Measurements from ENCODE around the gene ARHGAP30. TPM values are rescaled to one million over a fixed set of nuclear protein-coding genes. Genes with fewer than 3 reads are reported as not detected.
A peak's percentile ranks its signal among the peaks of the same experiment; 100 is the strongest.

The ARHGAP30 gene
- total and polyA plus RNA-seq, 5 experiments from 2014 or later = 110 to 233 (median 207) TPM

- DNase-seq (no peak), ATAC-seq (no peak)
- no peaks in the 10 kb centered on the region for H3K36me3 Mint-ChIP-seq
- H3K27ac Mint-ChIP-seq = peak within 1 kb of the TSS in 6 of 10 donors; percentile 4 to 82 (median 28)
- H3K9me3 Mint-ChIP-seq = no peaks in the 10 kb centered on the region
- H3K4me3 Mint-ChIP-seq = peak within 1 kb of the TSS in 1 of 10 donors; percentile 6
- peaks cover 8 to 28% (median 23%) of the 10 kb centered on the region in 4 donors for H3K4me1 Mint-ChIP-seq
- peaks cover 0 to 2% (median 0%) of the 10 kb centered on the region in 5 donors for H3K27me3 Mint-ChIP-seq
- POLR2A ChIA-PET = interaction anchor here (0.6 to 2.0 kb wide), 2 partner anchors 39 to 44 kb away, joined by 4 to 6 read pairs; partner anchors contain the start of gene USF1
These were observed 19.7 kb upstream of the ARHGAP30 start, which contains the start of gene NECTIN4 for GRCh38 chr1:161089251-161089924. Gene NECTIN4 (minus strand): TSS chr1:161089558. CDS start chr1:161089296, 262 bp downstream.

GRCh38 chr1:161088587-161089110, 19.0 kb upstream of the ARHGAP30 start:
- POLR2A ChIA-PET = interaction anchor here (1.1 kb wide), 1 partner anchor 18 kb away, joined by 4 read pairs; the partner anchor contains the start of gene ARHGAP30
- ATAC-seq (no peak), DNase-seq (no peak)
- Mint-ChIP-seq H3K9me3 (no peaks in the 10 kb centered on the region), H3K27me3 (peaks cover 0 to 2% (median 0%) of the 10 kb centered on the region in 5 donors), H3K4me3 (no peak overlapping the region), H3K4me1 (peaks cover 8 to 28% (median 23%) of the 10 kb centered on the region in 4 donors), H3K27ac (peak overlapping the region in 2 of 10 donors; percentile 22 to 37), H3K36me3 (no peaks in the 10 kb centered on the region)

- DNase-seq = no peak
- Mint-ChIP-seq H3K9me3 (no peaks in the 10 kb centered on the region), H3K4me3 (no peak overlapping the region), H3K4me1 (peaks cover 9 to 14% (median 10%) of the 10 kb centered on the region in 4 donors), H3K27me3 (peaks cover 0 to 2% (median 0%) of the 10 kb centered on the region in 5 donors), H3K27ac (no peak overlapping the region), H3K36me3 (no peaks in the 10 kb centered on the region)
- POLR2A ChIA-PET = interaction anchor here (1.2 to 1.6 kb wide), 2 partner anchors 10 to 17 kb away, joined by 5 read pairs; partner anchors contain the start of gene ARHGAP30
- no peak for ATAC-seq
These were observed 16.8 kb upstream of the ARHGAP30 start for GRCh38 chr1:161086457-161086856.

- Mint-ChIP-seq H3K4me3 (no peak overlapping the region), H3K27ac (no peak overlapping the region), H3K9me3 (no peaks in the 10 kb centered on the region), H3K27me3 (peaks cover 0 to 2% (median 0%) of the 10 kb centered on the region in 5 donors), H3K36me3 (no peaks in the 10 kb centered on the region), H3K4me1 (peaks cover 0 to 5% (median 4%) of the 10 kb centered on the region in 4 donors)
- POLR2A ChIA-PET = no interaction called here
- DNase-seq (no peak), ATAC-seq (no peak)
These were observed 15.5 kb upstream of the ARHGAP30 start for GRCh38 chr1:161085165-161085564.

GRCh38 chr1:161084597-161084988, 14.9 kb upstream of the ARHGAP30 start:
- Mint-ChIP-seq H3K4me1 (peaks cover 0 to 6% (median under 1%) of the 10 kb centered on the region in 4 donors), H3K27me3 (peaks cover 0 to 2% (median 0%) of the 10 kb centered on the region in 5 donors), H3K36me3 (no peaks in the 10 kb centered on the region), H3K9me3 (no peaks in the 10 kb centered on the region), H3K4me3 (no peak overlapping the region), H3K27ac (peak overlapping the region in 1 of 10 donors; percentile 56)
- DNase-seq = no peak
- POLR2A ChIA-PET = interaction anchor here (0.6 kb wide), 1 partner anchor 84 kb away, joined by 3 read pairs; no protein-coding TSS in a partner anchor
- ATAC-seq = no peak

GRCh38 chr1:161083748-161084596, 14.3 kb upstream of the ARHGAP30 start:
- H3K4me1 Mint-ChIP-seq = peaks cover 0 to 6% (median under 1%) of the 10 kb centered on the region in 4 donors
- no peaks in the 10 kb centered on the region for H3K36me3 Mint-ChIP-seq
- H3K27me3 Mint-ChIP-seq = peaks cover 0 to 2% (median 0%) of the 10 kb centered on the region in 5 donors
- ATAC-seq = no peak
- H3K4me3 Mint-ChIP-seq = no peak overlapping the region
- POLR2A ChIA-PET = interaction anchor here (0.6 to 1.0 kb wide), 2 partner anchors 10 to 85 kb away, joined by 3 read pairs; no protein-coding TSS in a partner anchor
- H3K27ac Mint-ChIP-seq = peak overlapping the region in 1 of 10 donors; percentile 56
- DNase-seq = no peak
- H3K9me3 Mint-ChIP-seq = no peaks in the 10 kb centered on the region

- POLR2A ChIA-PET = interaction anchor here (1.0 kb wide), 1 partner anchor 11 kb away, joined by 3 read pairs; no protein-coding TSS in a partner anchor
- Mint-ChIP-seq H3K4me3 (no peak overlapping the region), H3K27me3 (peaks cover 0 to 2% (median 0%) of the 10 kb centered on the region in 5 donors), H3K27ac (no peak overlapping the region), H3K4me1 (peaks cover 0 to 6% (median 0%) of the 10 kb centered on the region in 4 donors), H3K9me3 (no peaks in the 10 kb centered on the region), H3K36me3 (no peaks in the 10 kb centered on the region)
- ATAC-seq (no peak), DNase-seq (no peak)
These were observed 13.5 kb upstream of the ARHGAP30 start for GRCh38 chr1:161082996-161083747.

- DNase-seq (no peak), ATAC-seq (no peak)
- Mint-ChIP-seq H3K9me3 (no peaks in the 10 kb centered on the region), H3K27ac (peak overlapping the region in 1 of 10 donors; percentile 57), H3K27me3 (peaks cover 0 to 2% (median 0%) of the 10 kb centered on the region in 5 donors), H3K4me3 (no peak overlapping the region), H3K36me3 (no peaks in the 10 kb centered on the region), H3K4me1 (peaks cover 0 to 6% (median 0%) of the 10 kb centered on the region in 4 donors)
- POLR2A ChIA-PET = interaction anchor here (0.5 to 1.1 kb wide), 2 partner anchors 12 to 91 kb away, joined by 3 to 5 read pairs; no protein-coding TSS in a partner anchor
These were observed 12.8 kb upstream of the ARHGAP30 start for GRCh38 chr1:161082483-161082882.

GRCh38 chr1:161081519-161081918, 11.8 kb upstream of the ARHGAP30 start:
- POLR2A ChIA-PET = interaction anchor here (1.1 kb wide), 1 partner anchor 13 kb away, joined by 3 read pairs; no protein-coding TSS in a partner anchor
- peaks cover 0 to 7% (median 0%) of the 10 kb centered on the region in 4 donors for H3K4me1 Mint-ChIP-seq
- ATAC-seq (no peak), DNase-seq (no peak)
- H3K9me3 Mint-ChIP-seq = no peaks in the 10 kb centered on the region
- no peak overlapping the region for H3K4me3 Mint-ChIP-seq
- H3K36me3 Mint-ChIP-seq = no peaks in the 10 kb centered on the region
- no peak overlapping the region for H3K27ac Mint-ChIP-seq
- H3K27me3 Mint-ChIP-seq = peaks cover 0 to 2% (median 0%) of the 10 kb centered on the region in 5 donors

GRCh38 chr1:161080441-161081405, 11.0 kb upstream of the ARHGAP30 start:
- Mint-ChIP-seq H3K9me3 (no peaks in the 10 kb centered on the region), H3K4me3 (peak overlapping the region in 1 of 10 donors; percentile 16), H3K27ac (peak overlapping the region in 3 of 10 donors; percentile 2 to 64 (median 13)), H3K4me1 (peaks cover 0 to 8% (median 0%) of the 10 kb centered on the region in 4 donors), H3K27me3 (no peaks in the 10 kb centered on the region), H3K36me3 (no peaks in the 10 kb centered on the region)
- no peak for ATAC-seq
- POLR2A ChIA-PET = no interaction called here
- no peak for DNase-seq

All from naive thymus-derived CD8-positive, alpha-beta T cell (primary cell).